HCT116 (cell line): ENCODE data around the gene UBAC2. TPM values are rescaled to one million over a fixed set of nuclear protein-coding genes. Genes with fewer than 3 reads are reported as not detected.

Experiments
- ATAC-seq: fragments of 200-7000 bp; cut with Tn5 transposase; 2 replicates; pipeline ENCODE4 v1.9.1; 2020; ENCODE audit warnings: mild to moderate bottlenecking, moderate library complexity
- BruUV-seq: library from RNA; stranded (reverse); fragments of 400-500 nt; replicated peaks from 2 replicates; lab custom pipeline; 2021; lab: Mats Ljungman, UMichigan
- CTCF ChIA-PET: fragments of 300-600 bp; sonication (Branson Sonifier 250); formaldehyde crosslinking; loops from one replicate; lab custom pipeline; 2021; ENCODE audit warnings: antibody characterized with exemption; lab: Charles Lee
- POLR2A ChIA-PET: fragments of 300-600, 350-600 bp; sonication (Branson Sonifier 250); formaldehyde crosslinking; loops from one replicate; lab custom pipeline; 2021; ENCODE audit warnings: antibody characterized with exemption; lab: Charles Lee
- RAD21 ChIA-PET, 2 experiments: fragments of 300-600 bp; sonication (Branson Sonifier 250); formaldehyde crosslinking; loops; one replicate each; lab custom pipeline; 2023; ENCODE audit warnings: low total read pairs in 2 of 2; ENCODE audit not compliant: uncharacterized antibody in 2 of 2, unreplicated experiment in 2 of 2, low non-redundant PET in 1 of 2; lab: Charles Lee
- DNase-seq: peaks from one replicate; pipeline ENCODE4 v3.0.0-alpha.2; 2010; ENCODE audit warnings: low read depth, low spot score
- H2AFZ ChIP-seq: fragments of 200-600 bp; shearing (Covaris generic), sonication (generic); 2 replicates; pipeline ENCODE4 v1.6.1; 2017; ENCODE audit warnings: low read depth, mixed run types, mixed read lengths, antibody characterized with exemption, low read length; ENCODE audit not compliant: poor library complexity, severe bottlenecking
- H3K27ac ChIP-seq: 2 replicates; pipeline ENCODE4 v1.5.1; 2012; ENCODE audit warnings: low read depth, low read length
- H3K27me3 ChIP-seq: fragments of 200-600 bp; sonication (generic); 2 replicates; pipeline ENCODE4 v1.6.1; 2016; ENCODE audit warnings: mixed run types, low read length, mixed read lengths; ENCODE audit not compliant: insufficient read depth
- H3K36me3 ChIP-seq, 2 experiments: fragments of 200-500 bp in 1 of 2; fragments of 200-600 bp in 1 of 2; sonication (Bioruptor generic) in 1 of 2; sonication (generic) in 1 of 2; 2 replicates each; pipeline versions ENCODE4 v1.5.1 to v1.6.1; 2014 to 2016; ENCODE audit warnings: low read length in 2 of 2, inconsistent platforms in 1 of 2, mixed read lengths in 1 of 2, mixed run types in 1 of 2; ENCODE audit not compliant: insufficient read depth in 2 of 2, control insufficient read depth in 1 of 2
- H3K4me1 ChIP-seq, 2 experiments: fragments of 200-600 bp in 1 of 2; sonication (generic) in 1 of 2; 2 replicates each; pipeline versions ENCODE4 v1.5.1 to v1.6.1; 2012 to 2017; ENCODE audit warnings: low read length in 2 of 2, inconsistent platforms in 1 of 2, mild to moderate bottlenecking in 1 of 2, mixed read lengths in 1 of 2, mixed run types in 1 of 2, moderate library complexity in 1 of 2; ENCODE audit not compliant: insufficient read depth in 2 of 2, control insufficient read depth in 1 of 2
- H3K4me2 ChIP-seq: fragments of 200-600 bp; sonication (generic); 2 replicates; pipeline ENCODE4 v1.6.1; 2017; ENCODE audit warnings: mixed run types, low read length, mixed read lengths
- H3K4me3 ChIP-seq, 2 experiments: fragments of 200-600 bp in 1 of 2; sonication (generic) in 1 of 2; replicated peaks in 1 of 2; 2 replicates each; pipeline ENCODE4 v1.5.1; 2011 to 2016; ENCODE audit warnings: low read length in 2 of 2, control low read depth in 1 of 2, low read depth in 1 of 2, mild to moderate bottlenecking in 1 of 2, mixed read lengths in 1 of 2, mixed run types in 1 of 2
- H3K79me2 ChIP-seq: fragments of 200-600 bp; sonication (generic); 2 replicates; pipeline ENCODE4 v1.6.1; 2017; ENCODE audit warnings: mild to moderate bottlenecking, mixed run types, low read length, moderate library complexity, mixed read lengths; ENCODE audit not compliant: insufficient read depth
- H3K9ac ChIP-seq: fragments of 200-600 bp; sonication (generic); 2 replicates; pipeline ENCODE4 v1.6.1; 2016; ENCODE audit warnings: low read length, mixed read lengths
- H3K9me2 ChIP-seq: fragments of 200-600 bp; sonication (generic), shearing (Covaris generic); 2 replicates; pipeline ENCODE4 v1.6.1; 2017; ENCODE audit warnings: mixed run types, mild to moderate bottlenecking, moderate library complexity; ENCODE audit not compliant: insufficient read depth
- H3K9me3 ChIP-seq, 2 experiments: fragments of 200-500 bp in 1 of 2; fragments of 200-600 bp in 1 of 2; sonication (Bioruptor generic) in 1 of 2; sonication (generic) in 1 of 2; 2 replicates each; pipeline ENCODE4 v1.6.1; 2014 to 2017; ENCODE audit warnings: low read length in 2 of 2, mixed read lengths in 2 of 2, inconsistent platforms in 1 of 2, low read depth in 1 of 2, mild to moderate bottlenecking in 1 of 2, mixed run types in 1 of 2, moderate library complexity in 1 of 2; ENCODE audit not compliant: control insufficient read depth in 1 of 2, insufficient read depth in 1 of 2
- H4K20me1 ChIP-seq: fragments of 200-600 bp; sonication (generic), shearing (Covaris generic); 2 replicates; pipeline ENCODE4 v1.6.1; 2017; ENCODE audit warnings: mixed run types, mild to moderate bottlenecking, moderate library complexity; ENCODE audit not compliant: insufficient read depth
- ATF3 ChIP-seq: IDR thresholded peaks from 2 replicates; pipeline ENCODE4 v1.6.1; 2012
- CEBPB ChIP-seq: IDR thresholded peaks from 2 replicates; pipeline ENCODE4 v1.6.1; 2012; ENCODE audit warnings: low read depth
- CTCF ChIP-seq, 3 experiments: fragments of 200-600 bp in 1 of 3; sonication (generic) in 1 of 3; IDR thresholded peaks in 2 of 3; conservative IDR thresholded peaks in 1 of 3; 2 replicates each; pipeline ENCODE4 v1.5.1; 2012 to 2017; ENCODE audit warnings: low read depth in 2 of 3, low read length in 2 of 3, antibody characterized with exemption in 1 of 3, borderline replicate concordance in 1 of 3, control low read depth in 1 of 3, mild to moderate bottlenecking in 1 of 3, mixed read lengths in 1 of 3, mixed run types in 1 of 3, moderate library complexity in 1 of 3; ENCODE audit not compliant: insufficient read depth in 1 of 3
- EZH2 ChIP-seq: fragments of 200-600 bp; sonication (generic); IDR thresholded peaks from 2 replicates; pipeline ENCODE4 v1.6.1; 2017; ENCODE audit warnings: antibody characterized with exemption, mixed run types
- POLR2A ChIP-seq: IDR thresholded peaks from 2 replicates; pipeline ENCODE4 v1.7.0; 2011; ENCODE audit warnings: borderline replicate concordance; ENCODE audit not compliant: insufficient read depth, insufficient read length; ENCODE audit errors: extremely low read depth
- SIN3A ChIP-seq: IDR thresholded peaks from 2 replicates; pipeline ENCODE4 v1.6.1; 2012; ENCODE audit warnings: low read depth
- ZNF274 ChIP-seq: fragments of 200-500 bp; sonication (Bioruptor generic); IDR thresholded peaks from 2 replicates; pipeline ENCODE4 v1.6.1; 2014; ENCODE audit warnings: mild to moderate bottlenecking, low read depth, low read length, inconsistent platforms
- intact Hi-C: fragments of 100-400 bp; cut with micrococcal nuclease; formaldehyde crosslinking; loops from 2 replicates; pipeline ENCODE4 v1.10.0; 2022
- total RNA-seq: library from RNA; stranded (reverse); gene quantifications from one replicate; pipeline ENCODE4 v1.2.1, GENCODE V29; 2021; ENCODE audit not compliant: unreplicated experiment

Gene UBAC2
- total RNA-seq, 1 experiment from 2014 or later = 67.4 TPM

GRCh38 chr13:99208185-99208584, 7.5 kb downstream of the UBAC2 start:
- H3K9me3 ChIP-seq = no peaks in the 10 kb centered on the region
- H3K27me3 ChIP-seq = no peaks in the 10 kb centered on the region
- DNase-seq (no peak), ATAC-seq (no peak)
- no peak overlapping the region for H3K4me3 ChIP-seq
- H3K4me2 ChIP-seq = no peak overlapping the region
- ChIA-PET POLR2A (no interaction called here), CTCF (no interaction called here), RAD21 (no interaction called here)
- no peaks in the 10 kb centered on the region for H4K20me1 ChIP-seq
- H3K9me2 ChIP-seq = no peaks in the 10 kb centered on the region
- intact Hi-C loops = no loop called here
- peaks cover 3% of the 10 kb centered on the region in 2 experiments; a peak in 1 of 4 replicates for H3K36me3 ChIP-seq
- no peak overlapping the region for H3K9ac ChIP-seq
- BruUV-seq = no TSS peak
- H3K79me2 ChIP-seq = peaks cover 97% of the 10 kb centered on the region
- no peak overlapping the region for H3K27ac ChIP-seq
- TF ChIP-seq POLR2A (no peak), ATF3 (no peak), CTCF (IDR thresholded peaks at IDR 0.05 in 2 of 3, conservative IDR thresholded peaks at IDR 0.05 in 1 of 3; ENCODE audit: borderline replicate concordance in 1 of 3, insufficient read depth in 1 of 3, low read depth in 2 of 3, low read length in 2 of 3) (no peak), EZH2 (no peak), CEBPB (no peak), ZNF274 (no peak), SIN3A (no peak)
- H2AFZ ChIP-seq = no peak overlapping the region
- peaks cover 0 to 5% of the 10 kb centered on the region in 2 experiments; a peak in 1 of 4 replicates for H3K4me1 ChIP-seq
